Pancreas (tissue), 10 donors: ENCODE measurements around the gene CYBB. TPM values are rescaled to one million over a fixed set of nuclear protein-coding genes. Genes with fewer than 3 reads are reported as not detected.
"Not testable (repeated sequence)": the region's sequence is repeated elsewhere in the genome, so short reads cannot be mapped to it uniquely, and the experiment has no call there.

ENCODE experiments used
- ATAC-seq, 4 donors: fragments of 200-7000 bp; cut with Tn5 transposase; one replicate each; pipeline versions ENCODE4 v1.8.0 to v1.9.1; 2020; ENCODE audit warnings: mild to moderate bottlenecking in 4 of 4, moderate library complexity in 4 of 4
- DNase-seq, 6 donors: peaks; one replicate each; pipeline ENCODE4 v3.0.0-alpha.2; 2020
- FAIRE-seq: peaks from 2 replicates; lab custom pipeline; 2012; peaks lifted over from hg19 to GRCh38; lab: Jason Lieb, UNC
- H3K27ac ChIP-seq, 4 donors: fragments of 200-600 bp; sonication (generic); 1 replicate in 3 of 4; 2 replicates in 1 of 4; pipeline versions ENCODE4 v1.5.0 to v1.8.0; 2020
- H3K27me3 ChIP-seq, 4 donors: fragments of 200-600 bp; one replicate each; pipeline ENCODE4 v1.8.0; 2021
- H3K36me3 ChIP-seq, 3 donors: fragments of 200-600 bp; sonication (generic) in 1 of 3; one replicate each; pipeline versions ENCODE4 v1.5.0 to v1.8.0; 2020 to 2021
- H3K4me1 ChIP-seq, 3 donors: fragments of 200-600 bp; one replicate each; pipeline ENCODE4 v1.8.0; 2021
- H3K4me3 ChIP-seq, 4 donors: fragments of 200-600 bp; sonication (generic) in 2 of 4; one replicate each; pipeline versions ENCODE4 v1.5.0 to v1.8.0; 2020 to 2021
- H3K9me3 ChIP-seq, 4 donors: fragments of 200-600 bp; one replicate each; pipeline ENCODE4 v1.8.0; 2021
- WGBS, 2 donors: extraction: QIAGEN DNeasy Blood & Tissue Kit; methylation state at CpG; one replicate each; pipeline ENCODE4 v1.1.7; 2013; 5-methylcytosine and 5-hydroxymethylcytosine counted together
- intact Hi-C, 3 donors: fragments of 100-400 bp; cut with DNase I; formaldehyde crosslinking; loops; one replicate each; pipeline versions ENCODE4 v1.11.1 to v1.14.2; 2022
- polyA plus RNA-seq, 2 donors: library from polyadenylated mRNA; stranded (reverse); fragments of 200-250 nt; gene quantifications; one replicate each; pipeline ENCODE4 v1.2.3, GENCODE V29; 2013
- total RNA-seq, 6 donors: library from RNA; stranded (reverse); fragmentation: NEBNext Ultra II Directional in 4 of 6; extraction: Animal tissue kit (Norgen Biotek cat#: 25700) in 4 of 6; gene quantifications; one replicate each; pipeline versions ENCODE4 v1.2.1 to v1.2.4, GENCODE V29; 2021 to 2023
- TF ChIP-seq, protein P1 (sequence below), 4 donors: fragments of 200-600 bp; sonication (generic) in 3 of 4; IDR thresholded peaks; one replicate each; pipeline versions ENCODE4 v1.5.0 to v1.8.0; 2021; ENCODE audit warnings: antibody characterized with exemption in 4 of 4
- donor health status: healthy with polysubstance abuse.
- donor health status: DM: no; HTN: no; CAD: no; lungs with moderate emphysema.
- donor health status: DM: no; HTN: no; CAD: no.
- donor health status: control.
- donor health status: control.
- donor health status: Bipolar disorder and iron deficiency.
- donor health status: DM: yes; HTN: yes; CAD: no.
- donor health status: DM: no; HTN: no; CAD: no.
- donor health status: DM: no; HTN: no; CAD: no.
- donor health status: DM: yes; HTN: yes; CAD: no.

Gene CYBB
- total and polyA plus RNA-seq, 8 donors, result 0.80 to 38.3 (median 2.9) TPM

DNA sequence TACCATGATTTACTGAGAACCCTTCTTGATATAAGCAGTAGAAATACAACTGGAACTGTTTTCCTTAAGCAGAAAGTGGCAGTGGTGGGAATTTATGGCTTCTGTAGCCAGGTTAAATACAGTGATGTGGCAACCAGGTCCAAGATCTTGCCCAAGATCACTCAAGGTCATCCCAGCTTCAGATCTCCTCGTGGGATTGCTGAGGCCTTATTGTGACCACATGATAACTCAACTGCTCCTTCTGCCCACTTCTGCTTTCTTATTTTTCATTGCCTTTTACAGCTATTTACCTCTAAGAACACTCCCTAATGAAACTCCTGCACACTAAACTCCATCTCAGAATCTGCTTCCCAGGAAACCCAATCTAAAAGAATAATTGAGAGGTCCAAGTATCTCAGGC is 12.4 kb upstream of the CYBB start:
- no peaks in the 10 kb centered on the region for H3K9me3 ChIP-seq
- no peak overlapping the region for H3K4me3 ChIP-seq
- no peaks in the 10 kb centered on the region for H3K36me3 ChIP-seq
- TF ChIP-seq, protein P1, sequence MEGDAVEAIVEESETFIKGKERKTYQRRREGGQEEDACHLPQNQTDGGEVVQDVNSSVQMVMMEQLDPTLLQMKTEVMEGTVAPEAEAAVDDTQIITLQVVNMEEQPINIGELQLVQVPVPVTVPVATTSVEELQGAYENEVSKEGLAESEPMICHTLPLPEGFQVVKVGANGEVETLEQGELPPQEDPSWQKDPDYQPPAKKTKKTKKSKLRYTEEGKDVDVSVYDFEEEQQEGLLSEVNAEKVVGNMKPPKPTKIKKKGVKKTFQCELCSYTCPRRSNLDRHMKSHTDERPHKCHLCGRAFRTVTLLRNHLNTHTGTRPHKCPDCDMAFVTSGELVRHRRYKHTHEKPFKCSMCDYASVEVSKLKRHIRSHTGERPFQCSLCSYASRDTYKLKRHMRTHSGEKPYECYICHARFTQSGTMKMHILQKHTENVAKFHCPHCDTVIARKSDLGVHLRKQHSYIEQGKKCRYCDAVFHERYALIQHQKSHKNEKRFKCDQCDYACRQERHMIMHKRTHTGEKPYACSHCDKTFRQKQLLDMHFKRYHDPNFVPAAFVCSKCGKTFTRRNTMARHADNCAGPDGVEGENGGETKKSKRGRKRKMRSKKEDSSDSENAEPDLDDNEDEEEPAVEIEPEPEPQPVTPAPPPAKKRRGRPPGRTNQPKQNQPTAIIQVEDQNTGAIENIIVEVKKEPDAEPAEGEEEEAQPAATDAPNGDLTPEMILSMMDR (IDR thresholded peaks at IDR 0.05), result no peak
- no peaks in the 10 kb centered on the region for H3K4me1 ChIP-seq
- no peak for ATAC-seq
- no peaks in the 10 kb centered on the region for H3K27me3 ChIP-seq
- 17 to 30% methylated on average over 1 of the region's 1 CpG for WGBS, 2 donors
- no peak for DNase-seq
- intact Hi-C loops, result no loop called here
- no peak for FAIRE-seq
- H3K27ac ChIP-seq, result no peak overlapping the region

DNA sequence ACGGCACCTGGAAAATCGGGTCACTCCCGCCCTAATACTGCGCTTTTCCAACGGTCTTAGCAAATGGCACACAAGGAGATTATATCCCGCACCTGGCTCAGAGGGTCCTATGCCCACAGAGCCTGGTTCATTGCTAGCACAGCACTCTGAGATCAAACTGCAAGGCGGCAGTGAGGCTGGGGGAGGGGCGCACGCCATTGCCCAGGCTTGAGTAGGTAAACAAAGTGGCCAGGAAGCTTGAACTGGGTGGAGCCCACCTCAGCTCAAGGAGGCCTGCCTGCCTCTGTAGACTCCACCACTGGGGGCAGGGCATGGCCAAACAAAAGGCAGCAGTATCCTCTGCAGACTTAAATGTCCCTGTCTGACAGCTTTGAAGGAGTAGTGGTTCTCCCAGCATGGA is 11.0 kb upstream of the CYBB start:
- H3K36me3 ChIP-seq, intact Hi-C loops, H3K9me3 ChIP-seq, DNase-seq, H3K4me1 ChIP-seq, H3K27me3 ChIP-seq, H3K27ac ChIP-seq, FAIRE-seq, ATAC-seq, H3K4me3 ChIP-seq: not testable (repeated sequence)
- 86 to 96% methylated on average over 9 of the region's 9 CpGs for WGBS, 2 donors

DNA sequence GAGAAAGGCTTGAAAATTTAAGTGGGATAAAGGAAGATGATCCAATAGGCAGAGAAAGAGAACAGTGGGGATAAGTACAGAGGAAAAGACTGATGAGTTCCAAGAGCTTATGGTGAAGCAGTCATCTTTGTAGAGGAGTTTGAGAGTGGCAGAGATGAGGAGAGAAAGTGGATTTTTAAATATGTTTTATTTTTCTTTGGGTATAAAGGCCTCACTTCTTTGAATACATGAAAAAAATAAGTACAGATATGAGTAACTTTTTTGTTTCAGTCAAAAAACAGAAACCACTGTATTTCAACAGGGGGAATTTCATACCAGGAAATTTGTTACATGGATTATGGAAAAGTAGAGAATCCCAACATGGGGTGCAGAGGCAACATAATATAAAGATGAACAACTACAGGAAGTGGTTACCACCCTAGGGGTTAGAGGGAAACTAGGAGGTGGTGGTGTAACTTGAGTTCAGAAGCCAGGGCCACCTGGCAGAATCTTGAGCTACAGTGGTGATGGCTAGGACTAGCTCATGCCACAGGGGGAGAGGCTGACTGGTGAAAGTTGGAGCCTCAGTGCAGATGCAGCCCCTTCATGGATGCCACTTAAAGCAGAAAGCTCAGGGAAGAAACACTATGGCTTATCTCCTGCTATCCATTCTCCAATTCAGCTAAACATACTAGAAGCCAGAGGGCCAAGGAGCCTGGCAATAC is 3.4 kb upstream of the CYBB start:
- intact Hi-C loops, result no loop called here
- Histone ChIP-seq H3K4me3 (no peak overlapping the region), H3K4me1 (no peaks in the 10 kb centered on the region), H3K36me3 (no peaks in the 10 kb centered on the region), H3K27me3 (no peaks in the 10 kb centered on the region), H3K27ac (no peak overlapping the region), H3K9me3 (no peaks in the 10 kb centered on the region)
- DNase-seq (no peak), FAIRE-seq (no peak), ATAC-seq (no peak)
- TF ChIP-seq, protein P1 (IDR thresholded peaks at IDR 0.05), result no peak

DNA sequence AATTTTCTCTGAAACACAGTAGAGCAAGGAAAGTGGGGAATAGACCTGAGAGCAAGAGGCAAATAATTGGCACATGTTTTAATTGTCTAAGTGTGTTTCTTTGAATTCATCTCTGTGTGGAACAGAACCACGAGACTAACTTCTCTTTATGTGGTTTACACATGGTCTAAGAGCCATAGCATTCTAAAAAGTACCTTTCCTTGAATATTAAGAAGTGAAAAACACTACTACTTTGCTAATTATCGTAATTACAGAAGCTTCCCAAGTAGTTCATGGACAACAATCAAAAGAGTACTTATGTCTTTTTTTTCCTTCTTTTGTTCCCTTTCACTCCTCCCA is 2.9 kb upstream of the CYBB start:
- FAIRE-seq, result no peak
- no peak overlapping the region for H3K27ac ChIP-seq
- 44 to 83% methylated on average over 2 of the region's 2 CpGs for WGBS, 2 donors
- intact Hi-C loops, result no loop called here
- TF ChIP-seq, protein P1 (IDR thresholded peaks at IDR 0.05), result no peak
- H3K4me1 ChIP-seq, result no peaks in the 10 kb centered on the region
- ATAC-seq, result no peak
- DNase-seq, result no peak
- H3K9me3 ChIP-seq, result no peaks in the 10 kb centered on the region
- no peaks in the 10 kb centered on the region for H3K36me3 ChIP-seq
- no peak overlapping the region for H3K4me3 ChIP-seq
- no peaks in the 10 kb centered on the region for H3K27me3 ChIP-seq

DNA sequence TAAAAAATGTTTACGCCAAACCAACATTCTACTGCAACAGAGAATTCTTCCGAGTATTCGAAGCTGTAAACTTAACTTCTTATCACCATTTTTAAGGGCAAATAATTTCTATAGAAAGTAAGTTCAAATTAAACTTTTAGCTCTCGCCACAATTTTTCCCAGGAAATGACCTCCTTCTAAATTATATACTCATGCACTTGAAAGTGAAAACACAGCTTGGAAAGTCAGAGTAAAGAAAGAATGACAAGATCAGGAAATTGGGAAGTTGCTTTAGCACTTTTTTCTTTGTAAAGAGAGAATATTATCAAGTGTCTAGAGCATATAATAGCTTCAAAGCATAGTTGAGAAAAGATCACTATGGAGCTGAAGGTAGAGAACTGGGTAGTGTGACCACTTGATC is 1.2 kb downstream of the CYBB start:
- TF ChIP-seq, protein P1 (IDR thresholded peaks at IDR 0.05), result no peak
- Histone ChIP-seq H3K9me3 (no peaks in the 10 kb centered on the region), H3K4me3 (no peak overlapping the region), H3K4me1 (no peaks in the 10 kb centered on the region), H3K27ac (no peak overlapping the region), H3K27me3 (no peaks in the 10 kb centered on the region), H3K36me3 (no peaks in the 10 kb centered on the region)
- FAIRE-seq (no peak), DNase-seq (no peak), ATAC-seq (no peak)
- intact Hi-C loops, result no loop called here
- WGBS, 2 donors, result 88 to 94% methylated on average over 4 of the region's 4 CpGs
